Left forelimb (tissue), 1 donor: ENCODE results near the gene COPZ1.
A peak's percentile ranks its signal among the peaks of the same experiment; 100 is the strongest.

Source experiments
- DNase-seq: peaks from one replicate; pipeline ENCODE4 v3.0.0-alpha.2; 2018; ENCODE audit warnings: low spot score

Gene COPZ1

DNA sequence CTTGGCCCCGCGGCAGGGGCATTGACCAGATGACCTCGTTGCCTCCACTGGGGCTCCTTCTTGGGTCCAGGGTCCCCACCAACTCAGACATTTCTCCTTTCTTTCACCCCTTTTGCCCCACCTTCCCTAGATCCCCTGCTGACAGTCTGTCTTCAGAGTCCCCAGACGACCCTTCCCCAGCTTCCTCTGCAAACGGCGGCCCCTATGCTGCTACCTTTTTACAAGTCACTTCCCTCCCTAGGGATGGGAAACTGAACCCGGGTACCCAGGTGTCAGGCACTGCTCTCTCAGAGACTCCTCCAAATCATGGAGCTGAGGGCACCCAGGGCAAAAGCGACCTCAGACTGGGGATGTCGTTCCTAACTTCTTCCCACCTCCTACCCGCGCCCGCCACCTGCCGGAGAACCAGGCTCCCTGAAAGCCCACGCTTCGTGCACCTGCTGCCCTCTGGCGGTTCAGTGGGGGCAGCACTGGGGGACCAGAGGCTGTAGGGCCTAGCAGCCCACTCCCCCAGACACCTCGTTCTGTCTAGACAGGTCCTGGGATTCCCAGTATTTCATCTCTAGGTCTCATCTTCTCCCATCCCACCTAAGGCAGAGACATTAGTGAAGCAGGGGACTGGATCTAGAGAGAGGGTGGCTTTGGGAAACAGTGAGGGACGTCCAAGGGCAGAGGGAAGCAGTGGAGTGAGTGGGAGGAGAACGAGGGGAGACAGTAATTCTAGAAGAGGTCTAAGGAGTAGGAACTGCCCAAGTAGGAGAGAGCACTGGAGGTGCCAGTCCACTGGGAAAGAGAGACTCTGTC is 54.7 kb downstream of the COPZ1 start:
- DNase-seq = peak; percentile 92

GRCh38 chr12:54381136-54381535 is 56.2 kb downstream of the COPZ1 start:
- DNase-seq = no peak

GRCh38 chr12:54383041-54383609 is 58.2 kb downstream of the COPZ1 start:
- no peak for DNase-seq

DNA sequence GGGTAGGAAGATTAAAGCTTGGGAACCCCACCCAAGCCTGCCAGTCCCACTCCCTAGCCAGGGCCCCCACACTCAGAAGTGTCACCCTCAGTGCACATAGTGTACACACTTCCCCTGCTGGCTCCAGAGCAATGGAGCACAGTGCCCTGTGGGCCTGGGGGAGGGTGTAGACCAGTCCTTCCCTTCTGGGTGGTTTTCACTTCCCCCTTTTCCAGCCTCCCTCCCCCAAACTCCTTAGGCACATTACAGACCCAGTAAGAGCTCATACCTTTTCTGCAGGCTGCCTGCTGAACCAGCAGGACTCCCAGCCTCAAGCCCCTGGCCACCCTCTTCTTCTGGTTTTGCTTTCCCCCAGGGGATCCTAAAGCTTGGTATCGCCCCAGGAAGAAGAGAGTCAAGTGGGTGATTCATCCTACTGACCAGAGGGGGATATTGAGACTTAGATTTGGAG is 59.7 kb downstream of the COPZ1 start, which contains the start of gene ZNF385A:
Gene ZNF385A, minus strand, starts transcription at position 143 of the 451 bp plus-strand sequence. CDS start 219 bp downstream, outside the sequence.
- no peak for DNase-seq

DNA sequence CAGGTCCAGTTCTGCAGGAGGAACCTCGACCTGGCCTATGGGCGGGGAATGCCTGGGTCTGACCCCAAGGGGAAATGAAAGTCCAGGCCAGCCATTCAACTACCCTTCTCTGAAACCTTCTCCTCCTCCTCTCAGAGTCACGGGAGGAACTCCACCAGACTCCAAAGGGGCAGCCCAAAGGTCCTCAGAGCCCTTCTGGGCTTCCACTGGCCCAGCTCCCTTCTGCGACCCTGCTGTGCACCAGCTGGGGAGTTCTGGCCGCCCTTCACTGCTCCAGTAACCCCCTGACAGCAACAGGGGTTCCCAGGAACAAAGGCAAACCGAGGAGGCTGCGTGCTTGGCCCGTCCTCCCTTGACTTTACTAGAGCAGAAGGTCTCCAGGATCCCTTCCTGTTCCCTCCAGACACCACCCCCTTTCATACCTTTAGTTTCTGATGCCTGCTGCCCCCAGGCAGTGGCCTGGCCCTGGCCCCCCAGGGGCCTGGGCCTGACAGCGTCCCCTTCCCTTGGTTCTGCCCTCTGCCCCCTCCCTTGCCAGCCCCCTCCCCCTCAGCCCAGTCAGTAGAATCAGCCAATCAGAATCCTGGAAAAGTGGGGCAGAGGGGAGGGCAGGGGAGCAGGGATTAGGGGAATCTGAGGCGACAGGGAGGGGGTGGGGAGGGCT is 60.5 kb downstream of the COPZ1 start:
- no peak for DNase-seq

DNA sequence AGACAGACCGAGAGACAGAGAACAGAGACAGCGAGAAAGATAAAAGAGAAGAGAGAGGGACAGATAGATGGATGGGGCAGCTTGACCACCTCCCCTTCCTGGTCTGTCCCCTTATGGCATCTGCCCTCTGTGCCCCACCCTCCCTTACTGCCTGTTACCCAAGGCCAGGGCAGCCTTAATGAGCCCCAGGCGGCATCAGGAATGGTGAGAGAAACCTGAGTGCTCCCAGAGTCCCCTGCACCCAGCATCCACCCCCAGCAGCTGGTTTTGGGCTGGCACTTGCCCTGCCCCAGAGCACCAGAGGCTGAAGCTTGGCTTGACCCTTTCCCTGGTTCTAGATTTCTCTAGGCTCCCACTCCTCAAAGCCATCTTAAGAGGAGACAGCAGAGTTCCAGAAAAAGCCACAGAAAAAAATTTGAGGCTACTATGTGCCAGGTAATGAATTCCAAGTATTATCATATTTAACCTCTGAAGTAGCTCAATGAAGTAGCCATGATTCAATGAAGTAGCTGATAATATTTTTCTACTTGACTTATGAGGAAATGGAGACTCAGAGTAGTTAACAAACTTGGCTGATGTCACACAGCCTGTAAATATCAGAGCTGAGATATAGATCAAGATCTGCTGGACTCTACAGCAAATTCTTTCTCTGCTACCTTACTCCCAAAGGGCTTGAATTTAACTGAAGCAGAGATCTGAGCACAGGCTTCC is 61.6 kb downstream of the COPZ1 start:
- DNase-seq = no peak

DNA sequence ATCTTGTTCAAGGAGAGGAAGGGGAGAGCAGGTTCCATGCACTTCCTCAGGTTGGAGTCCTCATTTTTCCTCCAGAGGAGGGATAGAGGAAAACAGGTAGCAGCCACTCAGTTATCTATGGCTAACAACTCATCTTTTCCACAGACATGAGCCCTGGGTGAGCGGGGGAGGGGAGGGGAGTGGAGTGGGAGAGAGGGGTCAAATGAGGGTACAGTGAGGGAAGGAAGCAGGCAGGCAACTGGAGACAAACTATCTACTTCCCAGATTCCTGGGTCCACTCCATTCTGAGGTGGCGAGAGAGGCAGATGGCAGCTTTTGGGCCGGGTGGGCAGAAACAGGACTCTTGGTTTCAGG is 62.2 kb downstream of the COPZ1 start:
- no peak for DNase-seq

- DNase-seq = peak; percentile 53
Measured at GRCh38 chr12:54388237-54389133, 63.6 kb downstream of the COPZ1 start.

DNA sequence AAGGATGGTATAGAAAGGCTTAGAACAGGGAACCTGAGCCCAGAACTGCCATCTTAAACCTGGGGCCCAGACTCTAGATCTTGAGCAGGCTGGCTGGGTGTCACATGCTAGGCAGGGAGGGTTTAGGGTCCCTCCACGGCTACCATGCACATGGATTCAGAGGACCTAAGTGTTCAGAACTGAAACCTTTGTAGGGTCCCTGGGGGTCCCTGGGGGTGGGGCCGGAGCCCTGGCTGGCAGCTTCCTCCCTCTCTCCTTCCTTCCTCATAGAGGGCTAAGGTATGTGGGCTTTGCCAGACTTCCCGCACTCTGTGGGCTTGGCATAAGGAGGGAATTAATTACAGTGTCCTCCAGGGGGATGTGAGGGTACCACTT is 64.2 kb downstream of the COPZ1 start:
- DNase-seq = no peak

DNA sequence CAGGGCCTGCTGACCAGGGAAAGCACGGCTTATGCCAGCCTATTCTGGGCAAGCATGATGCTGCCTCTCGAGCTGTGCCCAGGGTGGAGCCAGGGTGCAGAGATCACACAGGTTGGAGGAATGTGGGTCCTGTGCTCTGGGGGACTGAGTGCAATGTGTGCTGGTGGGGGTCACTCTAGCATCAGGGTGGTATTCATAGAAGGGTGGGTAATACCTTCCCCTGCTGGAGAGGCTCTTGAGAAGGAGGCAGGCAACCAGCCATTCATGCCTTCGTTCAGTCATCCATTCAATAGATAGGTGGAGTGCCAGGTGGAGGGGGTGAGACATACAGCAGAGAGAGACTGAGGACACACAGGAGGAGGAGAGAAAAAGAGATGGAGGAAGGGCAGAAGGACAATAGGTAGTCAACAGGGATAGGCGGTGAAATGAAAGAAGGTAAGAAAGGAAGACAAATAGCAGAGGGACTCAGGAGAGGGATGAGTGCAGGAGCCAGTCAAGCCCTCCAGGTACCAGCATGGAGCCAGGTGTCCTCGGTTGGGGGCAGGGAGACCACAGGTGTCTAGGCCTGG is 64.8 kb downstream of the COPZ1 start:
- peak; percentile 58 for DNase-seq

- peak; percentile 61 for DNase-seq
Measured at GRCh38 chr12:54390176-54390667, 65.3 kb downstream of the COPZ1 start.

GRCh38 chr12:54390668-54391551 is 66.0 kb downstream of the COPZ1 start:
- peak; percentile 67 for DNase-seq

DNA sequence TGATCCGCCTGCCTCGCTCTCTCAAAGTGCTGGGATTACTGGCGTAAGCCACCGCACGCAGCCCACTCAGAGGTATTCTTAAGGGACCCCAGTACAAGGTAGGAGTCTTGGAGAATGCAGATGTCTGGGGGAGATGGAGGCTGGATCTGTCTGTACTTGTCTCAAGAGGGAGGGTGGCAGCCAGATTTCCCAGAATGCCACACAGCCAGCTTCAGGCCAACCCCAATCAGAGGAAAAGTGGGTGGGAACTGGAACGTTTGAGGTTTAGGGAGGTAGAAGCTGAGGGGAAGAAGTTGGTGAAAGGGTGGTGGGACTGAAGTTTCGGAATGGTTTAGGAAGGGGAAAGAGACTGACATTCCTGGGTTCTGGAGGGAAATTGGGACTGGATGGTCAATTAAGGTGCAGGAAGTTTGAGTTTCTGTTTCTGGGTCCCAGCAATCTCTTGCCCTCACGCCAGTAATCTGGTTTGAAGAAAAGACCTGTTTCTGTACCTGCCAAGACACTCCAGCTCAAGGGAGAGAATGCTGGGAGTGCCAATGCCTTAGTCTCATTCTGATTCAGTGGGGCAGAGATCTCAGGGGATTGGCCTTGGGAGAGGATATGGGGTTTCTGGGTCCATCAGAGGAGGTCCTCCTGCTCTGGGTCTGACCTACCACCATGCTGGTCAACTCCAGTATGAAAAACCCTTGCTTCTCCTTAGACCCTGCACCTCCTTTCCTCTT is 67.7 kb downstream of the COPZ1 start:
- no peak for DNase-seq

GRCh38 chr12:54393207-54393609 is 68.3 kb downstream of the COPZ1 start:
- peak; percentile 58 for DNase-seq

GRCh38 chr12:54393743-54394142 is 68.8 kb downstream of the COPZ1 start:
- DNase-seq = no peak

GRCh38 chr12:54394281-54394719 is 69.4 kb downstream of the COPZ1 start:
- DNase-seq = peak; percentile 61

DNA sequence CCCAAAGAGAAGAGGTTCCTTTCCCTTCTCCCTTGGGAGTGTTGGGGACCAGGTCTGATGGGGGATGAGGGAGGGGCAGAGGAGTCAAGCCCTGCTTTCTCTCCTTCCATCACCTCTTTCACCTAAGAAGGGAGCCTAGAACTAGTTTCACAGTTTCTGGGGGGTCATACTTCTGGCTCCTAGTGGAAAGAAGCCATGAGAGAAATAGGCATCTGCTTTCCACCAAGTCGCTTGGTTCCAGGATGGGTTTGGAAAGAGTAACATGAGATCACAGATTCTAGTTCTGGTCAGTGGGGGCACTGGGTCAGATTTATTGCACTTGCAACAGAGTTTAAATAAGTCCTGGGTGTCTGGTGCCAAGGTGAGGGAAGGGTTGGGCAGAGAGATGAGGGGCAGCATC is 70.1 kb downstream of the COPZ1 start:
- DNase-seq = no peak

- DNase-seq = no peak
Measured at GRCh38 chr12:54395545-54395944, 70.6 kb downstream of the COPZ1 start.

GRCh38 chr12:54397157-54397556 is 72.2 kb downstream of the COPZ1 start:
- no peak for DNase-seq
